Hepatocyte (in vitro differentiated cells): ENCODE data around the gene GRID1. TPM values are rescaled to one million over a fixed set of nuclear protein-coding genes. Genes with fewer than 3 reads are reported as not detected.
"Not testable (repeated sequence)": the region's sequence is repeated elsewhere in the genome, so short reads cannot be mapped to it uniquely, and the experiment has no call there.

Experiments
- DNase-seq: peaks from one replicate; pipeline ENCODE4 v3.0.0-alpha.2; 2016; ENCODE audit warnings: low spot score
- H2AFZ ChIP-seq: fragments of 200-600 bp; sonication (generic); 2 replicates; pipeline ENCODE4 v1.6.0; 2016; ENCODE audit warnings: antibody characterized with exemption, mild to moderate bottlenecking
- H3K27ac ChIP-seq: fragments of 200-600 bp; sonication (generic); 2 replicates; pipeline ENCODE4 v1.5.1; 2016; ENCODE audit warnings: mild to moderate bottlenecking
- H3K27me3 ChIP-seq: fragments of 200-600 bp; sonication (generic); 2 replicates; pipeline ENCODE4 v1.6.1; 2016
- H3K36me3 ChIP-seq: fragments of 200-600 bp; sonication (generic); replicated peaks from 2 replicates; pipeline ENCODE4 v1.5.1; 2016; ENCODE audit warnings: low read depth; ENCODE audit not compliant: insufficient read depth
- H3K4me1 ChIP-seq: fragments of 200-600 bp; sonication (generic); 2 replicates; pipeline ENCODE4 v1.5.1; 2016; ENCODE audit warnings: mild to moderate bottlenecking, moderate library complexity; ENCODE audit not compliant: insufficient read depth
- H3K4me2 ChIP-seq: fragments of 200-600 bp; sonication (generic); 2 replicates; pipeline ENCODE4 v1.6.0; 2016
- H3K4me3 ChIP-seq: fragments of 200-600 bp; sonication (generic); 2 replicates; pipeline ENCODE4 v1.5.1; 2016; ENCODE audit warnings: mild to moderate bottlenecking
- H3K79me2 ChIP-seq: fragments of 200-600 bp; sonication (generic); 2 replicates; pipeline ENCODE4 v1.6.0; 2017; ENCODE audit warnings: mild to moderate bottlenecking
- H3K9me2 ChIP-seq: fragments of 200-600 bp; sonication (generic); replicated peaks from 2 replicates; pipeline ENCODE4 v1.6.0; 2017; ENCODE audit warnings: mild to moderate bottlenecking; ENCODE audit not compliant: insufficient read depth
- H3K9me3 ChIP-seq: fragments of 200-600 bp; sonication (generic); 2 replicates; pipeline ENCODE4 v1.5.1; 2016; ENCODE audit warnings: low read depth, mild to moderate bottlenecking
- H4K20me1 ChIP-seq: fragments of 200-600 bp; sonication (generic); 2 replicates; pipeline ENCODE4 v1.6.0; 2016; ENCODE audit warnings: mild to moderate bottlenecking; ENCODE audit not compliant: insufficient read depth, poor library complexity, severe bottlenecking
- EZH2 ChIP-seq: fragments of 200-600 bp; sonication (generic); IDR thresholded peaks from 2 replicates; pipeline ENCODE4 v1.6.1; 2016; ENCODE audit warnings: antibody characterized with exemption, mild to moderate bottlenecking, borderline replicate concordance
- EZH2phosphoT487 ChIP-seq: fragments of 200-600 bp; sonication (generic); IDR thresholded peaks from one replicate; pipeline ENCODE4 v1.6.1; 2018; ENCODE audit warnings: antibody characterized with exemption, mild to moderate bottlenecking, low read depth, moderate library complexity; ENCODE audit not compliant: unreplicated experiment, severe bottlenecking
- WGBS: methylation state at CpG from one replicate; pipeline ENCODE4 v1.1.6; 2016; ENCODE audit warnings: low lambda C conversion rate; ENCODE audit errors: missing lambda C conversion rate; 5-methylcytosine and 5-hydroxymethylcytosine counted together
- polyA plus RNA-seq: library from polyadenylated mRNA; unstranded; fragments of >200 nt; fragmentation: Nextera tagmentation; extraction: Ambion mirVana; gene quantifications from 2 replicates; pipeline ENCODE4 v1.2.1, GENCODE V29; 2016
- total RNA-seq: library from RNA; depleted of rRNA; stranded (reverse); fragments of >200 nt; gene quantifications from 2 replicates; pipeline ENCODE4 v1.2.3, GENCODE V29; 2014
- TF ChIP-seq, protein P1 (sequence below): fragments of 200-600 bp; sonication (generic); IDR thresholded peaks from 2 replicates; pipeline ENCODE4 v1.5.1; 2016; ENCODE audit warnings: antibody characterized with exemption, mild to moderate bottlenecking; ENCODE audit not compliant: poor library complexity

Gene GRID1
- total and polyA plus RNA-seq, 2 experiments from 2014 or later, result 0.07 to 0.37 TPM

- no peaks in the 10 kb centered on the region for H4K20me1 ChIP-seq
- no peaks in the 10 kb centered on the region for H3K9me3 ChIP-seq
- H3K4me1 ChIP-seq, result no peaks in the 10 kb centered on the region
- no peak overlapping the region for H2AFZ ChIP-seq
- H3K4me3 ChIP-seq, result no peak overlapping the region
- H3K27me3 ChIP-seq, result no peaks in the 10 kb centered on the region
- no peaks in the 10 kb centered on the region for H3K9me2 ChIP-seq
- 80% methylated on average over 7 of the region's 7 CpGs for WGBS
- no peaks in the 10 kb centered on the region for H3K36me3 ChIP-seq
- H3K79me2 ChIP-seq, result no peaks in the 10 kb centered on the region
- no peak overlapping the region for H3K4me2 ChIP-seq
- no peak overlapping the region for H3K27ac ChIP-seq
- no peak for DNase-seq
- TF ChIP-seq, protein P1, sequence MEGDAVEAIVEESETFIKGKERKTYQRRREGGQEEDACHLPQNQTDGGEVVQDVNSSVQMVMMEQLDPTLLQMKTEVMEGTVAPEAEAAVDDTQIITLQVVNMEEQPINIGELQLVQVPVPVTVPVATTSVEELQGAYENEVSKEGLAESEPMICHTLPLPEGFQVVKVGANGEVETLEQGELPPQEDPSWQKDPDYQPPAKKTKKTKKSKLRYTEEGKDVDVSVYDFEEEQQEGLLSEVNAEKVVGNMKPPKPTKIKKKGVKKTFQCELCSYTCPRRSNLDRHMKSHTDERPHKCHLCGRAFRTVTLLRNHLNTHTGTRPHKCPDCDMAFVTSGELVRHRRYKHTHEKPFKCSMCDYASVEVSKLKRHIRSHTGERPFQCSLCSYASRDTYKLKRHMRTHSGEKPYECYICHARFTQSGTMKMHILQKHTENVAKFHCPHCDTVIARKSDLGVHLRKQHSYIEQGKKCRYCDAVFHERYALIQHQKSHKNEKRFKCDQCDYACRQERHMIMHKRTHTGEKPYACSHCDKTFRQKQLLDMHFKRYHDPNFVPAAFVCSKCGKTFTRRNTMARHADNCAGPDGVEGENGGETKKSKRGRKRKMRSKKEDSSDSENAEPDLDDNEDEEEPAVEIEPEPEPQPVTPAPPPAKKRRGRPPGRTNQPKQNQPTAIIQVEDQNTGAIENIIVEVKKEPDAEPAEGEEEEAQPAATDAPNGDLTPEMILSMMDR, result no peak
- no peak for TF ChIP-seq EZH2phosphoT487
- no peak for TF ChIP-seq EZH2
Measured at GRCh38 chr10:86108696-86109095, 257.9 kb downstream of the GRID1 start.

GRCh38 chr10:86107611-86108310 is 258.8 kb downstream of the GRID1 start:
- not testable (repeated sequence) for H3K27me3 ChIP-seq, DNase-seq, H2AFZ ChIP-seq, H4K20me1 ChIP-seq, H3K4me2 ChIP-seq, H3K4me1 ChIP-seq, H3K9me2 ChIP-seq, H3K79me2 ChIP-seq, H3K27ac ChIP-seq, H3K4me3 ChIP-seq, H3K36me3 ChIP-seq, H3K9me3 ChIP-seq
- 84% methylated on average over 16 of the region's 16 CpGs for WGBS

DNA sequence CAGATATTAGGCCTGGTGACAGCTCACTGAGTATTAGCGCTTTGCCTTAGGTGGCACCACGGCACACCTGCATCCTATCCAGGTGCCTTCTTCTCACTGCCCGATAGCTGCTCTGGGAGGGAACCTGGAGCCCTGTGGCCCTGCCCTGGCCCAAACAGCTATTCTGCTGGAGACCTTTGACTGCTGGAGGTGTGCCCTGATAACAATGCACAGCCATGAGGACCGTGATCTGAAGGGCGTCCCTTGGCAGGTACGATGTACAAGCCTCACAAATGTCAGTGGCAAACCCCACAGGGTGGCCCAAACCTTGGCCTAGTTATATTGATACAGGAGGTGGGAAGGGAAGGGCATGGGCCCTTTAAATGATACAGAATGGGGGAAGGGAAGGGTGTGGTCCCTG is 259.5 kb downstream of the GRID1 start:
- no peaks in the 10 kb centered on the region for H3K9me2 ChIP-seq
- no peak for TF ChIP-seq EZH2
- TF ChIP-seq EZH2phosphoT487, result no peak
- TF ChIP-seq, protein P1, result no peak
- no peaks in the 10 kb centered on the region for H3K4me1 ChIP-seq
- 91% methylated on average over 6 of the region's 6 CpGs for WGBS
- no peaks in the 10 kb centered on the region for H3K36me3 ChIP-seq
- H2AFZ ChIP-seq, result no peak overlapping the region
- DNase-seq, result no peak
- H3K27ac ChIP-seq, result no peak overlapping the region
- H3K27me3 ChIP-seq, result no peaks in the 10 kb centered on the region
- H3K9me3 ChIP-seq, result no peaks in the 10 kb centered on the region
- H3K4me3 ChIP-seq, result no peak overlapping the region
- no peak overlapping the region for H3K4me2 ChIP-seq
- H3K79me2 ChIP-seq, result no peaks in the 10 kb centered on the region
- no peaks in the 10 kb centered on the region for H4K20me1 ChIP-seq

DNA sequence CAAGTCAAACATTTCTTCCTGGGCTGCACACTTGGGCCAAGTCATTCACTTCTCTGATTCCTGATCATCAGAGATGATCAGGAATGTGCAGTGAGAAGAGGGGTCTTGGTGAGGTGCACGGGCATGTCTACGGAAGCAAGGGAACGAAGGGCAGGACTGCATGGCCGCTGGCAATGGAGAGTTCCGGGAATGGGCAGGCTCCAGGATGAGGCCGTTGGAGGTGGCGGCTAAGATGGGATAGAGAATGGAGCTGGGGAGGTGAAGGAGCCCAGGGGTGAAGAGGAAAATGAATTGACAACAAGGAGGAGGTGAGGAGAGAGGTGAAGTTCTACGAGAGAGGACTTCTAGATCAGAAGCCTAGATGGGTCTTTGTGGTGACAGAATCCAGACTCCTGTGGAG is 260.0 kb downstream of the GRID1 start:
- Histone ChIP-seq H3K4me3 (no peak overlapping the region), H3K9me3 (no peaks in the 10 kb centered on the region), H3K9me2 (no peaks in the 10 kb centered on the region), H3K27me3 (no peaks in the 10 kb centered on the region), H4K20me1 (no peaks in the 10 kb centered on the region), H2AFZ (no peak overlapping the region), H3K36me3 (no peaks in the 10 kb centered on the region), H3K4me2 (no peak overlapping the region), H3K27ac (no peak overlapping the region), H3K4me1 (no peaks in the 10 kb centered on the region), H3K79me2 (no peaks in the 10 kb centered on the region)
- 97% methylated on average over 8 of the region's 8 CpGs for WGBS
- TF ChIP-seq EZH2phosphoT487 (no peak), EZH2 (no peak)
- TF ChIP-seq, protein P1, result no peak
- no peak for DNase-seq
